ENCODE data around the gene EBPL.

The EBPL gene

GRCh38 chr13:49670828-49671227, 20.5 kb downstream of the EBPL start:
- no peak for DNase-seq

GRCh38 chr13:49669735-49670309, 21.5 kb downstream of the EBPL start:
- DNase-seq = peak; percentile 45

GRCh38 chr13:49667773-49668172, 23.5 kb downstream of the EBPL start:
- DNase-seq = no peak

- no peak for DNase-seq
Measured at GRCh38 chr13:49664606-49665005, 26.7 kb downstream of the EBPL start.

- DNase-seq = no peak
Measured at GRCh38 chr13:49657241-49657641, 34.0 kb downstream of the EBPL start.

GRCh38 chr13:49655906-49656305, 35.4 kb downstream of the EBPL start:
- no peak for DNase-seq

GRCh38 chr13:49654011-49654410, 37.3 kb downstream of the EBPL start:
- DNase-seq = no peak

GRCh38 chr13:49653478-49653877, 37.8 kb downstream of the EBPL start:
- DNase-seq = no peak

GRCh38 chr13:49652355-49653305, 38.7 kb downstream of the EBPL start:
- peak; percentile 18 for DNase-seq

GRCh38 chr13:49651570-49652354, 39.5 kb downstream of the EBPL start:
- DNase-seq = no peak

- no peak for DNase-seq
Measured at GRCh38 chr13:49649963-49650312, 41.3 kb downstream of the EBPL start.

- no peak for DNase-seq
Measured at GRCh38 chr13:49649244-49649962, 41.9 kb downstream of the EBPL start.

GRCh38 chr13:49646688-49647087, 44.6 kb downstream of the EBPL start:
- DNase-seq = no peak

- DNase-seq = no peak
Measured at GRCh38 chr13:49645451-49645850, 45.8 kb downstream of the EBPL start.

- DNase-seq = no peak
Measured at GRCh38 chr13:49643035-49643646, 48.1 kb downstream of the EBPL start.

GRCh38 chr13:49641801-49642291, 49.4 kb downstream of the EBPL start:
- DNase-seq = no peak

- no peak for DNase-seq
Measured at GRCh38 chr13:49638744-49639072, 52.6 kb downstream of the EBPL start.

- no peak for DNase-seq
Measured at GRCh38 chr13:49638030-49638743, 53.1 kb downstream of the EBPL start.

GRCh38 chr13:49636705-49637104, 54.6 kb downstream of the EBPL start:
- no peak for DNase-seq

- no peak for DNase-seq
Measured at GRCh38 chr13:49635599-49636433, 55.5 kb downstream of the EBPL start.

- DNase-seq = no peak
Measured at GRCh38 chr13:49633710-49634109, 57.6 kb downstream of the EBPL start.
